GM21360 (cell line): ENCODE results near the gene ADGRF4.
A peak's percentile ranks its signal among the peaks of the same experiment; 100 is the strongest.

Experiments
- ATAC-seq: cut with Tn5 transposase; IDR thresholded peaks from one replicate; pipeline ENCODE4 v1.9.1; 2021; ENCODE audit warnings: mild to moderate bottlenecking, moderate library complexity; ENCODE audit not compliant: unreplicated experiment

The ADGRF4 gene

GRCh38 chr6:47681201-47681990, 17.0 kb upstream of the ADGRF4 start:
- no peak for ATAC-seq

GRCh38 chr6:47686411-47686810, 12.0 kb upstream of the ADGRF4 start:
- no peak for ATAC-seq

GRCh38 chr6:47687432-47687831, 10.9 kb upstream of the ADGRF4 start:
- no peak for ATAC-seq

GRCh38 chr6:47690214-47690613, 8.2 kb upstream of the ADGRF4 start:
- no peak for ATAC-seq

- no peak for ATAC-seq
These were observed 7.6 kb upstream of the ADGRF4 start for GRCh38 chr6:47690791-47691190.

GRCh38 chr6:47697925-47698324, 455 bp upstream of the ADGRF4 start:
- ATAC-seq = no peak

GRCh38 chr6:47700053-47700452, 1.7 kb downstream of the ADGRF4 start:
- ATAC-seq = no peak

- ATAC-seq = no peak
These were observed 2.2 kb downstream of the ADGRF4 start for GRCh38 chr6:47700596-47700995.

- ATAC-seq = peak; percentile 92
These were observed 3.0 kb downstream of the ADGRF4 start for GRCh38 chr6:47701363-47701762.

GRCh38 chr6:47709160-47709559, 10.8 kb downstream of the ADGRF4 start:
- no peak for ATAC-seq

- ATAC-seq = no peak
These were observed 11.9 kb downstream of the ADGRF4 start for GRCh38 chr6:47710295-47710694.

GRCh38 chr6:47713200-47713599, 14.8 kb downstream of the ADGRF4 start:
- ATAC-seq = no peak

GRCh38 chr6:47714802-47715201, 16.4 kb downstream of the ADGRF4 start:
- no peak for ATAC-seq

GRCh38 chr6:47715782-47716181, 17.4 kb downstream of the ADGRF4 start:
- ATAC-seq = no peak

- no peak for ATAC-seq
These were observed 17.8 kb downstream of the ADGRF4 start for GRCh38 chr6:47716207-47716606.

- ATAC-seq = no peak
These were observed 20.2 kb downstream of the ADGRF4 start for GRCh38 chr6:47718571-47718970.

- ATAC-seq = no peak
These were observed 22.8 kb downstream of the ADGRF4 start for GRCh38 chr6:47721189-47721588.

GRCh38 chr6:47722194-47722593, 23.8 kb downstream of the ADGRF4 start:
- ATAC-seq = peak; percentile 87

GRCh38 chr6:47724300-47724699, 25.9 kb downstream of the ADGRF4 start:
- ATAC-seq = no peak

GRCh38 chr6:47727391-47727790, 29.0 kb downstream of the ADGRF4 start:
- ATAC-seq = no peak

GRCh38 chr6:47729019-47729418, 30.6 kb downstream of the ADGRF4 start:
- ATAC-seq = no peak

- no peak for ATAC-seq
These were observed 31.1 kb downstream of the ADGRF4 start for GRCh38 chr6:47729457-47729856.
